ENCODE measurements around the gene AQP9.
"Not testable (repeated sequence)": the region's sequence is repeated elsewhere in the genome, so short reads cannot be mapped to it uniquely, and the experiment has no call there.

The AQP9 gene

GRCh38 chr15:58179206-58179605 lies 41.0 kb downstream of the AQP9 start:
- no peak for TF ChIP-seq POLR2A (IDR thresholded peaks at IDR 0.05; ENCODE audit: low read depth, low read length)
- no peak for DNase-seq (ENCODE audit: insufficient read length, low spot score)
- no peak for FAIRE-seq

DNA sequence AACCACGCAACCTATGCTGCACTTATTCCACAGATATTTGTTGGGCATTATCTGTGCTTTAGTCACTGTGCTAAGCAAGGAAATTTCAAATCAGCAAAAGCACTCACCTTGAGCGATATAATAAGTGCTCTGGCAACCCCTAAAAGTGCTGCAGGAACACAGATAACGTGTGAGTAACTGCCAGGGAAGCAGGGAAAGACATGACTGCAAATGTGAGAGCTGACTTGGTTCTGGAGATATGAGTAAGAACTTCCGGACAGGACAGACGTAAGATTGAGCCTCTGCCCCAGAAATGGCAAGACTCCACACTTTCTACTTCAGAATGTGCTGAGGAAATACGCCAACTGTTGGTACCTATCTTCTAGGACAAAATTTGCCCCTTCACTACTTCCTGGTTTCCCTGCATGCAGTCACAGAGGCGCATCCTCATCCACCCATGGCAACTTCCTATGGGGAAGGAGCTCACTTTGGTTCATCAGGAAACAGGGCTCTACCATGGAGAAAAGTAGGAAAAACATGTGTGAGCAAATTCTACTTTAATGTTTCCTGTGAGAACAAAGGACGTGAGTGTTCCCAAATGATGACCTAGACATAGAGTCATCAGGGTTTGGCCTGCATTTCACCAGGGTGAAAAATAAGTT lies 41.7 kb downstream of the AQP9 start:
- FAIRE-seq (no peak), DNase-seq (ENCODE audit: insufficient read length, low spot score) (no peak)
- TF ChIP-seq POLR2A (IDR thresholded peaks at IDR 0.05; ENCODE audit: low read depth, low read length) = no peak

- FAIRE-seq (no peak), DNase-seq (ENCODE audit: insufficient read length, low spot score) (peak; percentile 18)
- TF ChIP-seq POLR2A (IDR thresholded peaks at IDR 0.05; ENCODE audit: low read depth, low read length) = no peak
Measured at GRCh38 chr15:58182460-58183163, 44.4 kb downstream of the AQP9 start.

DNA sequence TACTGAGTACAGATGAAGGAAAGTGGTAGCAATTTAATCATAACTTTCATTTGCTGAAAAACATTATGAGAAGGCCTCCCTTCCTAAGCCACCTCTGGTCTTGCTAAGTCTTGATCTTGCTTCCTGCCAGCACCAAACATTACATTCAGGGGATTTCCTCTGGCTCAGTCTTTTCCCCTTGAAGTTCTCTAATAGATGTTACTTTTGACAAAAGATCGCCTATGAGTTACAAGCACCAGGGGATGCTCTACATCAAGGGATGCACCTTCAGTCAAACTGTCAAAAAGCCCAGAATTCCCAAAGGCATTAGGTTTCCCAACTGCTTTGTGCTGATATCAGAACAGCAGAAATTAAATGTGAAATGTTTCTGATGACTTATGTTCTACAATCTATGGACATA lies 47.3 kb downstream of the AQP9 start:
- DNase-seq (ENCODE audit: insufficient read length, low spot score) = no peak
- no peak for FAIRE-seq
- no peak for TF ChIP-seq POLR2A (IDR thresholded peaks at IDR 0.05; ENCODE audit: low read depth, low read length)

- FAIRE-seq (no peak), DNase-seq (ENCODE audit: insufficient read length, low spot score) (no peak)
- no peak for TF ChIP-seq POLR2A (IDR thresholded peaks at IDR 0.05; ENCODE audit: low read depth, low read length)
Measured at GRCh38 chr15:58189148-58189811, 51.1 kb downstream of the AQP9 start.

DNA sequence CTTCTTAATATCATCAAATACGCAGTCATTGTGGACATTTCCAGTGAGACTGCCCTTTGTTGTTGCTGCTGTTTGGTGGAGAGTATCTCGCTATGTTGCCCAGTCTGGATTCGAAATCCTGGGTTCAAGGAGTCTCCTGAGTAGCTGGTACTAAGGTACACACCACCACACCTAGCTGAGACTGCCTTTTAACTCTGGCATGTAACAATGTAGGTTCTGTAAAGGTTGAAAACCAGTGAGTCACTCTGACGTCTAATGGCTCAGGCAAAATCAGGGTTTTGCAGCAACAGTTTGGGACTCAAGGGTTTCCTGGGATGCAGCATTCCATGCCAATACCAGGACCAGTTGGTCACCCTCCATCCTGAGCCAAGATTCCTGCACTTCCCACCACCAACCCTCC lies 52.2 kb downstream of the AQP9 start:
- no peak for TF ChIP-seq POLR2A (IDR thresholded peaks at IDR 0.05; ENCODE audit: low read depth, low read length)
- DNase-seq (ENCODE audit: insufficient read length, low spot score) = no peak
- no peak for FAIRE-seq

DNA sequence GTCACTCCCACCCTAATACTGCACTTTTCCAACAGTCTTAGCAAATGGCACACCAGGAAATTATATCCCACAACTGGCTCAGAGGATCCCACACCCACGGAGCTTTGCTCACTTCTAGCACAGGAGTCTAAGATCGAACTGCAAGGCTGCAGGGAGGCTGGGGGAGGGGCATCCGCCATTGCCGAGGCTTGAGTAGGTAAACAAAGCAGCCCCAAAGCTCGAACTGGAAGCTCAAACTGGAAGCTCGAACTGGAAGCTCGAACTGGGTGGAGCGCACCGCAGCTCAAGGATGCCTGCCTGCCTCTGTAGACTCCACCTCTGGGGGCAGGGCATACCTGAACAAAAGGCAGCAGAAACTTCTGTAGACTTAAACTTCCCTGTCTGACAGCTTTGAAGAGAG lies 55.5 kb downstream of the AQP9 start:
- FAIRE-seq; DNase-seq (ENCODE audit: insufficient read length, low spot score): not testable (repeated sequence)

GRCh38 chr15:58200739-58201138 lies 62.6 kb downstream of the AQP9 start:
- no peak for TF ChIP-seq POLR2A (IDR thresholded peaks at IDR 0.05; ENCODE audit: low read depth, low read length)
- FAIRE-seq (no peak), DNase-seq (ENCODE audit: insufficient read length, low spot score) (no peak)

DNA sequence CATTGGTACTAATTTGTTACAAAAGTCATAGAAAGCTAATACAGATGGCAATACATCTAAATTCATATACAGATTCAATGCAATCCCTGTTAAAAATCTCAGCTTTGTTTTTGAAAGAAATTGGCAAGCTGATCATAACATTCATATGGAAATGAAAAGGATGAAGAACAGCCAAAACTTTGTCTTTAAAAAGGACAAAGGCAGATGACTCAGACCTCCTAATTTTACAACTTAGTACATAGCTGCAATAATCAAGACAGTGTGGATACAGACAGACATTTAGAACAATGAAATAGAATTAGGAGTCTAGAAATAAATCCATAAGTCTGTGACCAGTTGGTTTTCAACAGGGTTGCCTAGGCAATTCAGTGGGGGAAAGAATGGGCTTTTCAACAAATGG lies 63.3 kb downstream of the AQP9 start:
- no peak for DNase-seq (ENCODE audit: insufficient read length, low spot score)
- no peak for FAIRE-seq
- no peak for TF ChIP-seq POLR2A (IDR thresholded peaks at IDR 0.05; ENCODE audit: low read depth, low read length)

DNA sequence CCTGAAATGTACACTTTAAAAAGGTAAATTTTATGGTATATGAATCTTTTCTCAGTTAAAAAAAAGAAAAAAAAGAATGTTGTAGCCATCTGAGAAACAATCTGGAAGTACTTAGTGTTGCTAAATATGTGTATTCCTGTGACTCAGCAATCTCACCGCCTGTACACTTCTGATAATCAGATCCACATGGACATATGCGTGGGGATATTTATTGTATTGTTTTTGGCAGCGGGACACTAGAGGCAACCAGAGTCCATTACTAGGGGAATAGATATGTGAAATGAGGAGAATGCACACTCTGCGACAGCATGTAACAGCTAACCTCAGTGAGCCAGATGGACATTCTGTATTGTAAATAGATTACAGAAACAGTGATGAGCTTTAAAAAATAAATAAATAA lies 65.4 kb downstream of the AQP9 start:
- DNase-seq (ENCODE audit: insufficient read length, low spot score) (no peak), FAIRE-seq (no peak)
- no peak for TF ChIP-seq POLR2A (IDR thresholded peaks at IDR 0.05; ENCODE audit: low read depth, low read length)

GRCh38 chr15:58206151-58206550 lies 68.0 kb downstream of the AQP9 start:
- TF ChIP-seq POLR2A (IDR thresholded peaks at IDR 0.05; ENCODE audit: low read depth, low read length) = no peak
- no peak for DNase-seq (ENCODE audit: insufficient read length, low spot score)
- FAIRE-seq = no peak

GRCh38 chr15:58208217-58208616 lies 70.0 kb downstream of the AQP9 start:
- not testable (repeated sequence) for DNase-seq (ENCODE audit: insufficient read length, low spot score); FAIRE-seq

- not testable (repeated sequence) for DNase-seq (ENCODE audit: insufficient read length, low spot score); FAIRE-seq
Measured at GRCh38 chr15:58209007-58209481, 70.9 kb downstream of the AQP9 start.

DNA sequence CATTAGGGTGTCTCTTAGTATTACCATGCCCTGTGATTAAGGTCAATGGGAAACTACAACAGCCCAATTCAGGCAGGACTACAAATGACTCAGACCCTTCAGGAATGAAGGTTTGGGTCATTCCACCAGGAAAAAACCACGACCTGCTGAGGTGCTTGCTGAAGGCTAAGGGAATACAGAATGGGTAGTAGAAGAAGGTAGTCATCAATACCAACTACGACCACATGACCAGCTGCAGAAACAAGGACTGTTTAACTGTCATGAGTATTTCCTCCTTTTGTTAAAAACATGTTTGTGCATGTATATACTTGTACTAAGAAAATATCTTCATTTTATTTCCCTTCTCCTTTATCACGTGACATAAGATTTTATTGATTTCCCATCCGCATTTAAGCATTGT lies 71.8 kb downstream of the AQP9 start:
- not testable (repeated sequence) for FAIRE-seq

More for the DNA sequence above, 71.8 kb downstream of the AQP9 start:
- not testable (repeated sequence) for DNase-seq (ENCODE audit: insufficient read length, low spot score)

Data from H54 (cell line).